Neural progenitor cell (in vitro differentiated cells): ENCODE data around the gene AMMECR1L.

Source experiments
- CTCF ChIP-seq: fragments of 200-600 bp; sonication (generic); IDR thresholded peaks from 2 replicates; pipeline ENCODE4 v1.5.1; 2017; ENCODE audit warnings: antibody characterized with exemption, mild to moderate bottlenecking
- EZH2 ChIP-seq: fragments of 200-600 bp; sonication (generic); IDR thresholded peaks from 2 replicates; pipeline ENCODE4 v1.6.1; 2017; ENCODE audit warnings: antibody characterized with exemption, mild to moderate bottlenecking, moderate library complexity
- EZH2phosphoT487 ChIP-seq: fragments of 200-600 bp; sonication (generic); IDR thresholded peaks from 2 replicates; pipeline ENCODE4 v1.6.1; 2017; ENCODE audit warnings: antibody characterized with exemption

GRCh38 chr2:127917916-127918315 lies 32.2 kb upstream of the AMMECR1L start:
- TF ChIP-seq CTCF (no peak), EZH2 (no peak), EZH2phosphoT487 (no peak)
